GM12878 (cell line): Measurements from ENCODE around the gene SAP130. TPM values are rescaled to one million over a fixed set of nuclear protein-coding genes. Genes with fewer than 3 reads are reported as not detected.

Source experiments
- ATAC-seq: fragments of 200-7000 bp; cut with Tn5 transposase; 3 replicates; pipeline ENCODE4 v1.9.1; 2020; ENCODE audit warnings: mild to moderate bottlenecking, moderate library complexity
- BruUV-seq: library from RNA; stranded (reverse); fragments of 400-500 nt; replicated peaks from 2 replicates; lab custom pipeline; 2021; lab: Mats Ljungman, UMichigan
- CTCF ChIA-PET: fragments of 300-600 bp; sonication (Branson Sonifier 250); formaldehyde crosslinking; extraction: SDS; loops from one replicate; lab custom pipeline; 2021; ENCODE audit warnings: inconsistent platforms; lab: Yijun Ruan, JAX
- POLR2A ChIA-PET: fragments of 350-600 bp; formaldehyde crosslinking; extraction: SDS; loops from one replicate; lab custom pipeline; 2021; ENCODE audit warnings: inconsistent platforms; lab: Charles Lee
- RAD21 ChIA-PET: fragments of 300-600 bp; sonication (Branson Sonifier 250); formaldehyde crosslinking; loops from one replicate; lab custom pipeline; 2023; ENCODE audit warnings: antibody characterized with exemption; ENCODE audit not compliant: unreplicated experiment; lab: Charles Lee
- SMC1A ChIA-PET: fragments of 300-600 bp; sonication (Branson Sonifier 250); formaldehyde crosslinking; loops from one replicate; lab custom pipeline; 2023; ENCODE audit not compliant: unreplicated experiment, uncharacterized antibody; lab: Charles Lee
- DNase-seq: peaks from one replicate; pipeline ENCODE4 v3.0.0-alpha.2; 2011; ENCODE audit warnings: low read depth, low spot score
- FAIRE-seq: peaks from 3 replicates; lab custom pipeline; 2011; peaks lifted over from hg19 to GRCh38; lab: Jason Lieb, UNC
- H2AFZ ChIP-seq: 2 replicates; pipeline ENCODE4 v1.6.0; 2011; ENCODE audit warnings: low read depth, low read length, control low read depth; ENCODE audit not compliant: control insufficient read depth
- H3K27ac ChIP-seq: 2 replicates; pipeline ENCODE4 v1.5.1; 2011; ENCODE audit warnings: control low read depth; ENCODE audit not compliant: control insufficient read depth, insufficient read depth
- H3K27me3 ChIP-seq, 2 experiments: replicated peaks in 1 of 2; 2 replicates each; pipeline versions ENCODE4 v1.6.0 to v1.6.1; 2011; ENCODE audit warnings: low read length in 1 of 2; ENCODE audit not compliant: control insufficient read depth in 2 of 2, insufficient read depth in 2 of 2
- H3K36me3 ChIP-seq, 2 experiments: 2 replicates each; pipeline ENCODE4 v1.5.1; 2011; ENCODE audit warnings: low read length in 1 of 2; ENCODE audit not compliant: control insufficient read depth in 2 of 2, insufficient read depth in 2 of 2
- H3K4me1 ChIP-seq: 2 replicates; pipeline ENCODE4 v1.6.1; 2011; ENCODE audit warnings: mild to moderate bottlenecking, low read length, moderate library complexity, mixed read lengths; ENCODE audit not compliant: control insufficient read depth, insufficient read depth
- H3K4me2 ChIP-seq: 2 replicates; pipeline ENCODE4 v1.6.0; 2011; ENCODE audit warnings: control low read depth; ENCODE audit not compliant: control insufficient read depth, insufficient read depth
- H3K4me3 ChIP-seq: fragments of 200-600 bp; sonication (generic); 2 replicates; pipeline ENCODE4 v1.5.1; 2016
- H3K79me2 ChIP-seq: 2 replicates; pipeline ENCODE4 v1.6.0; 2011; ENCODE audit warnings: low read length; ENCODE audit not compliant: control insufficient read depth, insufficient read depth
- H3K9ac ChIP-seq: 2 replicates; pipeline ENCODE4 v1.8.0; 2011; ENCODE audit warnings: low read length, control low read depth, mixed read lengths; ENCODE audit not compliant: control insufficient read depth, insufficient read depth
- H3K9me3 ChIP-seq: replicated peaks from 3 replicates; pipeline ENCODE4 v1.5.1; 2011; ENCODE audit warnings: mild to moderate bottlenecking, low read length; ENCODE audit not compliant: control insufficient read depth, insufficient read depth
- H4K20me1 ChIP-seq: 2 replicates; pipeline ENCODE4 v1.6.0; 2011; ENCODE audit not compliant: control insufficient read depth, insufficient read depth
- CEBPZ ChIP-seq: fragments of 150-350 bp; IDR thresholded peaks from 2 replicates; pipeline ENCODE4 v1.6.1; 2016; ENCODE audit warnings: low read depth, low read length
- EED ChIP-seq: sonication (generic); IDR thresholded peaks from 2 replicates; pipeline ENCODE4 v1.6.1; 2016; ENCODE audit warnings: antibody characterized with exemption, low read depth
- MLLT1 ChIP-seq: fragments of 450-650 bp; IDR thresholded peaks from 2 replicates; pipeline ENCODE4 v1.6.1; 2016; ENCODE audit warnings: mild to moderate bottlenecking
- RAD21 ChIP-seq: IDR thresholded peaks from 2 replicates; pipeline ENCODE4 v1.6.1; 2011; ENCODE audit warnings: mild to moderate bottlenecking, low read depth, low read length, moderate library complexity; ENCODE audit not compliant: insufficient read depth
- USF2 ChIP-seq: IDR thresholded peaks from 2 replicates; pipeline ENCODE4 v1.6.1; 2011; ENCODE audit warnings: low read depth, low read length, improper control_type of control experiment, borderline replicate concordance
- YBX1 ChIP-seq: fragments of 450-650 bp; IDR thresholded peaks from 2 replicates; pipeline ENCODE4 v1.6.1; 2016; ENCODE audit warnings: antibody characterized with exemption
- ZBTB40 ChIP-seq: fragments of 450-650 bp; IDR thresholded peaks from 2 replicates; pipeline ENCODE4 v1.6.1; 2016; ENCODE audit warnings: mild to moderate bottlenecking, moderate library complexity, borderline replicate concordance
- ZNF24 ChIP-seq: fragments of 450-650 bp; IDR thresholded peaks from 2 replicates; pipeline ENCODE4 v1.6.1; 2017; ENCODE audit warnings: antibody characterized with exemption, mild to moderate bottlenecking
- ZNF687 ChIP-seq: fragments of 450-650 bp; IDR thresholded peaks from 2 replicates; pipeline ENCODE4 v1.6.1; 2017; ENCODE audit warnings: mild to moderate bottlenecking, moderate library complexity
- WGBS: methylation state at CpG from one replicate; pipeline ENCODE4 v1.1.6; 2016; ENCODE audit warnings: low lambda C conversion rate; ENCODE audit not compliant: insufficient replicate concordance, insufficient coverage; ENCODE audit errors: missing lambda C conversion rate; 5-methylcytosine and 5-hydroxymethylcytosine counted together
- in situ Hi-C: fragments of 300-500 bp; cut with MboI; formaldehyde crosslinking; loops from 9 replicates; pipeline ENCODE4 v1.14.3; 2018; ENCODE audit warnings: mixed read lengths
- intact Hi-C: fragments of 100-400 bp; cut with micrococcal nuclease; formaldehyde crosslinking; loops from one replicate; pipeline ENCODE4 v1.14.2; 2022; ENCODE audit not compliant: unreplicated experiment
- polyA plus RNA-seq, 11 experiments: library from polyadenylated mRNA; depleted of rRNA in 4 of 11; unstranded in 6 of 11; stranded (reverse) in 5 of 11; fragments of >200 nt; fragmentation: Nextera tagmentation in 4 of 11; fragmentation: Illumina TruSeq in 1 of 11; extraction: Ambion mirVana in 4 of 11; extraction: Trizol in 1 of 11; gene quantifications; 1 replicate in 1 of 11; 2 replicates in 10 of 11; pipeline versions ENCODE4 v1.2.1 to v1.2.3, GENCODE V29; 2011 to 2016; ENCODE audit warnings: inconsistent platforms in 2 of 11, missing spikeins in 2 of 11, low read depth in 1 of 11
- total RNA-seq, 4 experiments: library from RNA; depleted of rRNA in 3 of 4; stranded (reverse); fragments of >200 nt in 3 of 4; fragmentation: Illumina TruSeq in 1 of 4; extraction: Trizol in 1 of 4; gene quantifications; 2 replicates each; pipeline versions ENCODE4 v1.2.1 to v1.2.3, GENCODE V29; 2013 to 2021

The SAP130 gene
- total and polyA plus RNA-seq, 10 of the 15 experiments (the other 5 are each of a cell fraction or from before 2014, with no cell fraction given) = 5.0 to 26.2 (median 9.9) TPM

GRCh38 chr2:128057334-128057733 is 29.5 kb upstream of the SAP130 start:
- Histone ChIP-seq H2AFZ (no peak overlapping the region), H3K4me3 (no peak overlapping the region), H3K9ac (no peak overlapping the region), H4K20me1 (no peaks in the 10 kb centered on the region), H3K79me2 (no peaks in the 10 kb centered on the region), H3K27ac (no peak overlapping the region), H3K4me1 (no peaks in the 10 kb centered on the region), H3K36me3 (no peaks in the 10 kb centered on the region), H3K27me3 (no peaks in the 10 kb centered on the region; a peak in 1 of 4 replicates), H3K4me2 (no peak overlapping the region), H3K9me3 (no peaks in the 10 kb centered on the region; the same call in 2 of the 3 replicates)
- DNase-seq (no peak), ATAC-seq (no peak), FAIRE-seq (no peak)
- WGBS = 38% methylated on average over 3 of the region's 3 CpGs
- RAD21 ChIA-PET = no interaction called here
- POLR2A ChIA-PET = interaction anchor here (0.7 kb wide), 2 partner anchors 9 to 25 kb away, joined by 6 to 12 read pairs; no protein-coding TSS in a partner anchor
- CTCF ChIA-PET = no interaction called here
- in situ Hi-C loops = no loop called here
- SMC1A ChIA-PET = interaction anchor here (1.1 kb wide), 1 partner anchor 45 kb away, joined by 3 read pairs; no protein-coding TSS in a partner anchor
- BruUV-seq = no TSS peak
- intact Hi-C loops = no loop called here
- TF ChIP-seq USF2 (no peak), YBX1 (no peak), CEBPZ (no peak), RAD21 (no peak), ZBTB40 (no peak), EED (no peak), ZNF24 (no peak), MLLT1 (no peak), ZNF687 (no peak)
